ENCODE measurements around the gene AMDHD2. TPM values are rescaled to one million over a fixed set of nuclear protein-coding genes. Genes with fewer than 3 reads are reported as not detected.

AMDHD2 gene
- total RNA-seq (ENCODE audit: unreplicated experiment), result 61.0 TPM
- long read RNA-seq, partial matches to known transcripts, result 1 of 14 reads
- long read RNA-seq, other reads (novel, unspliced or antisense), result 4 of 14 reads

GRCh38 chr16:2520097-2520783 lies at the start of gene AMDHD2:
Gene AMDHD2, plus strand, starts transcription at chr16:2520371. Its CDS starts 88 bp downstream, at chr16:2520459.
- no peaks in the 10 kb centered on the region for H3K36me3 Mint-ChIP-seq (ENCODE audit: unreplicated experiment)
- H3K4me1 Mint-ChIP-seq (ENCODE audit: low read depth, unreplicated experiment), result peaks cover 23% of the 10 kb centered on the region
- H3K27ac Mint-ChIP-seq (ENCODE audit: unreplicated experiment), result peak within 1 kb of the TSS; percentile 90
- H3K27me3 Mint-ChIP-seq (ENCODE audit: unreplicated experiment), result peaks cover 20% of the 10 kb centered on the region
- peak within 1 kb of the TSS; percentile 86 for H3K4me3 Mint-ChIP-seq (ENCODE audit: unreplicated experiment)
- peaks cover 26% of the 10 kb centered on the region for H3K9me3 Mint-ChIP-seq (ENCODE audit: unreplicated experiment)
- peak; percentile 93 for DNase-seq
- TF ChIP-seq CTCF (IDR thresholded peaks at IDR 0.05; ENCODE audit: partially characterized antibody, unreplicated experiment), result no peak

GRCh38 chr16:2470603-2471015 lies 49.6 kb upstream of the AMDHD2 start:
- DNase-seq, result peak; percentile 14
- H3K27me3 Mint-ChIP-seq (ENCODE audit: unreplicated experiment), result peaks cover 9% of the 10 kb centered on the region
- peak overlapping the region; percentile 77 for H3K4me3 Mint-ChIP-seq (ENCODE audit: unreplicated experiment)
- no peak for TF ChIP-seq CTCF (IDR thresholded peaks at IDR 0.05; ENCODE audit: partially characterized antibody, unreplicated experiment)
- H3K9me3 Mint-ChIP-seq (ENCODE audit: unreplicated experiment), result peaks cover 2% of the 10 kb centered on the region
- H3K27ac Mint-ChIP-seq (ENCODE audit: unreplicated experiment), result peak overlapping the region; percentile 82
- H3K36me3 Mint-ChIP-seq (ENCODE audit: unreplicated experiment), result no peaks in the 10 kb centered on the region
- H3K4me1 Mint-ChIP-seq (ENCODE audit: low read depth, unreplicated experiment), result peaks cover 11% of the 10 kb centered on the region

GRCh38 chr16:2471016-2471652 lies 49.0 kb upstream of the AMDHD2 start, which contains the start of gene NTN3:
Gene NTN3, plus strand, starts transcription at chr16:2471297. Its CDS starts 405 bp downstream, at chr16:2471702.
- peaks cover 13% of the 10 kb centered on the region for H3K4me1 Mint-ChIP-seq (ENCODE audit: low read depth, unreplicated experiment)
- H3K4me3 Mint-ChIP-seq (ENCODE audit: unreplicated experiment), result peak within 1 kb of the TSS; percentile 77
- H3K27ac Mint-ChIP-seq (ENCODE audit: unreplicated experiment), result peak within 1 kb of the TSS; percentile 82
- peak; percentile 79 for DNase-seq
- peaks cover 5% of the 10 kb centered on the region for H3K9me3 Mint-ChIP-seq (ENCODE audit: unreplicated experiment)
- TF ChIP-seq CTCF (IDR thresholded peaks at IDR 0.05; ENCODE audit: partially characterized antibody, unreplicated experiment), result no peak
- H3K27me3 Mint-ChIP-seq (ENCODE audit: unreplicated experiment), result peaks cover 13% of the 10 kb centered on the region
- H3K36me3 Mint-ChIP-seq (ENCODE audit: unreplicated experiment), result no peaks in the 10 kb centered on the region

- no peak overlapping the region for H3K4me3 Mint-ChIP-seq (ENCODE audit: unreplicated experiment)
- peaks cover 19% of the 10 kb centered on the region for H3K27me3 Mint-ChIP-seq (ENCODE audit: unreplicated experiment)
- no peak overlapping the region for H3K27ac Mint-ChIP-seq (ENCODE audit: unreplicated experiment)
- TF ChIP-seq CTCF (IDR thresholded peaks at IDR 0.05; ENCODE audit: partially characterized antibody, unreplicated experiment), result no peak
- peaks cover 14% of the 10 kb centered on the region for H3K4me1 Mint-ChIP-seq (ENCODE audit: low read depth, unreplicated experiment)
- peaks cover 8% of the 10 kb centered on the region for H3K9me3 Mint-ChIP-seq (ENCODE audit: unreplicated experiment)
- peak; percentile 58 for DNase-seq
- H3K36me3 Mint-ChIP-seq (ENCODE audit: unreplicated experiment), result no peaks in the 10 kb centered on the region
Observed at GRCh38 chr16:2471653-2472487, 48.3 kb upstream of the AMDHD2 start.

All from glutamatergic neuron (in vitro differentiated cells).